ENCODE measurements around the gene MNT.

MNT gene

DNA sequence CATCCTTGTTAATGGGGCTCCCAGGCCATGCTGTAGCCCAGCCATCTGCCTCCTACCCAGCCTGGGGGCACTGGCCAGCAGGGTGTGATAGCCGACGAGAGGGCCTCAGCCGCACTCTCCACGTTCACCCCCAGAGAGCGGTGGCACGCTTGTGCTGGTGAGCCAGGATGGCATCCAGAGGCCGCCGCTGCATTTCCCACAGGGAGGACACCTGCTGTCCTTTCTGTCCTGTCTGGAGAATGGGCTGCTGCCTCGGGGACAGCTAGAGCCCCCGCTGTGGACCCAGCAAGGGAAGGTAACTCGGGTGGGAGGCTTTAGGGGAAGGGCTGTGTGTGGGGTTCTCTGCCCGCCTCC lies 36.1 kb downstream of the MNT start:
- DNase-seq (ENCODE audit: low read depth in 4 of 4, low spot score in 1 of 4): no peak

DNA sequence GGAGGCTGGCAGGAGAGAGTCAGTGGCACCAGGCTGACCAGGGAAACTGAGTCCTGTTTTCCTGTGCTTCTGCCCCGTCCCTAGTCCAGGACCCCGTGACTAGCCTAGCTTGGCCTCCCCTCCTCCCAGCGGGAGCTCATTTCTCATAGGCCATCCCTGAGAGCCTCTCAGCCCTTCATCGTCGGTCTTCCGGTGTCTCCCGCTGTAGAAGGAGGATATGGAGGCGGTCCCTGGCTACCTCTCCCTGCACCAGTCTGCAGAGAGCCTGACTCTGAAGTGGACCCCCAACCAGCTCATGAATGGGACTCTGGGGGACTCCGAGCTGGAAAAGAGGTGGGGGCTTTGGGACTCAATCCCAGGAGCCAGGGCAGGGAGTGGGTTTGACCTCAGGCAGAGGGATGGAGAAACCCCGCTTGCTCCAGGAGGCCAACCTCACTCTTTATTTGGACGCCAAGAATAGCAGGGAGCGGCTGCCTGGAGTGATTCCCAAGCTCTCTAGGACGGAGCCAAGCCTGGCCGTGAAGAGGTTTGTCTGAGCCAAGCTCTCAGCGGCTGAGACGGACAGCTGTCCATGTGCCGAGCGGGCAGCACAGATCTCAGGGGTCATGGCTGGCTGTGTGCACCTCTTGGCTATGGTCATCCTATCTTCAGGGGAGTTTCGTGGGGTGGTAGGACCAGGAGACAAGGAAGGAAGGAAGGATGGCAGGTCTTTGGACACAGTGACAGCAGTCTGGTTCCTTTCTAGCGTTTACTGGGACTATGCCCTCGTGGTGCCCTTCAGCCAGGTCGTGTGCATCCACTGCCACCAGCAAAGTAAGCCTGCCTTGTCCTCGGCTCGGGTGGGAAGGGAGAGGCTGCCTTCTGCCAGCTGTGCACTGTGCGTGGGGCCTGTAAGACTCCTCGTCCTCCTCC lies 36.8 kb downstream of the MNT start:
- DNase-seq (ENCODE audit: low read depth in 4 of 4, low spot score in 1 of 4): no peak

DNA sequence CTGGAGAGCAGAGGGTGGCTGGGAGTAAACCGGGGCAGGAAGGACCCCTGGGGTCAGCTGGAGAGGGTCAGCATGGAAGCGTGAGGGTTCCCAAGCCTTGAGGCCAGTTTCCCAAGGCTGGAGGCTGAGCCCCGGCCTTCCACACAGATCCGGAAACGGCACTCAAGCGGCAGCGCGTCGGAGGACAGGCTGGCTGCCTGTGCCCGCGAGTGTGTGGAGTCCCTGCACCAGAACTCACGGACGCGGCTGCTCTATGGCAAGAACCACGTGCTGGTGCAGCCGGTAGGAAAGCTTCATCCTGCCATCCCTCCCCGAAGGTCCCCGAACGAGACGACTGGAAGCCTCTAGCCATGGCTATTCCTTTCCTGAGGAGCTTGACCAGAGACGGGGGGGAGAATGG lies 37.5 kb downstream of the MNT start:
- no peak for DNase-seq (ENCODE audit: low read depth in 4 of 4, low spot score in 1 of 4)

DNA sequence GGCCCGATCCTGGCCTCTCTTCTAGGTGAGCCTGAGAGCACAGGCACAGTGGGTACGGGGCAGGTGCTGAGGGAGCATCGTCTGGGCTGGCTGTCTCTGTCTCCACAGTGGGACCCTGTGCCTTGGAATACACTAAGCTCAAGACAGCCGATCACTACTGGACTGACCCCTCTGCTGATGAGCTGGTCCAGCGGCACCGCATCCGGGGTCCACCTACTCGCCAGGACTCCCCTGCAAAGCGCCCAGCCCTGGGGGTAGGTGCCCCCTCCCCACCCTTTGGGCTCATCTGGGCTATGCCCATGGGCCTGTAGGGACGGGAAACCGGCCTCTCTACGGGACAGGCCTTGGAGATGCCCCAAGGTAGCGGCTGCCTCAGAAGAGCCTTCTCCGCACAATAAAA lies 38.0 kb downstream of the MNT start:
- DNase-seq (ENCODE audit: low read depth in 4 of 4, low spot score in 1 of 4): no peak

- DNase-seq (ENCODE audit: low read depth in 4 of 4, low spot score in 1 of 4): no peak
Measured at GRCh38 chr17:2362416-2362815, 38.4 kb downstream of the MNT start.

DNA sequence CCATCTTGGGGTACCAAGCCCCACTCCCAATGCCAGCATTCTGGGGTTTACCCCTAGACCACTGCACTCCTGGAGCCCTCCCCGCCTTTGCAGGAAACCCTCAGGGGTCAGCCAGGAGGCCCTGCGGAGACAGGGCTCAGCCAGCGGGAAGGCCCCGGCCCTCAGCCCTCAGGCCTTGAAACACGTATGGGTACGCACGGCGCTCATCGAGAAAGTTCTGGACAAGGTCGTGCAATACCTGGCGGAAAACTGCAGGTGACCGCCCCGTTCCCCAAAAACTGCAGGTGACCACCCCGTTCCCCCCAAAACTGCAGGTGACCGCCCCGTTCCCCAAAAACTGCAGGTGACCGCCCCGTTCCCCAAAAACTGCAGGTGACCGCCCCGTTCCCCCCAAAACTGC lies 38.8 kb downstream of the MNT start:
- no peak for DNase-seq (ENCODE audit: low read depth in 4 of 4, low spot score in 1 of 4)

- no peak for DNase-seq (ENCODE audit: low read depth in 4 of 4, low spot score in 1 of 4)
Measured at GRCh38 chr17:2361010-2361760, 39.7 kb downstream of the MNT start.

DNA sequence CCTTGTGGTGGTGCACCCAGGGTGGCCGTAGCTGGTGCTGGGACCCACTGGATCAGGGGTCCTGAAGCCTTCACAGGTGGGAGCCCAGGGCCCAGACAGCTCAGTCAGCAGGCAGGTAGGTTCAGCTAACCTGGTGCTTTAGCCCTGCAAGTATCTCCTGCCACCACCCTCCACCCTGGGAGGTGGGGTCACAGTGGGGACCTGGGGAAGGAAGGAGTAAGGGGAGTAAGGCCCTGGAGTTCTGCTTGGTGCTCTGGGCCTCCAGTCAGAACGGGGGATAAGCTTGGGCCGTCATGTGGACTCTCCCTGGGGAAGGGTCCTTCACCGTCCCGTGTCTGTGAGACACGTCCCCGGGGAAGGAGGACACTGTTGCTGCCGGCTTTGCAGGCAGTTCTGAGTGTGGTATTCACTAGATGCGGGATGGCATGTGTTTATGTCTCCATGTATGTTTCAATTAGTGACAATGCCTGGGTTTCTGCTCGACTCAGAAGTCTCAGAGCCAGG lies 42.9 kb downstream of the MNT start:
- DNase-seq (ENCODE audit: low read depth in 4 of 4, low spot score in 1 of 4): no peak

GRCh38 chr17:2357237-2357636 lies 43.6 kb downstream of the MNT start:
- DNase-seq (ENCODE audit: low read depth in 4 of 4, low spot score in 1 of 4): no peak

- no peak for DNase-seq (ENCODE audit: low read depth in 4 of 4, low spot score in 1 of 4)
Measured at GRCh38 chr17:2354311-2354710, 46.5 kb downstream of the MNT start.

- DNase-seq (ENCODE audit: low read depth in 4 of 4, low spot score in 1 of 4): no peak
Measured at GRCh38 chr17:2351269-2351668, 49.6 kb downstream of the MNT start.

DNA sequence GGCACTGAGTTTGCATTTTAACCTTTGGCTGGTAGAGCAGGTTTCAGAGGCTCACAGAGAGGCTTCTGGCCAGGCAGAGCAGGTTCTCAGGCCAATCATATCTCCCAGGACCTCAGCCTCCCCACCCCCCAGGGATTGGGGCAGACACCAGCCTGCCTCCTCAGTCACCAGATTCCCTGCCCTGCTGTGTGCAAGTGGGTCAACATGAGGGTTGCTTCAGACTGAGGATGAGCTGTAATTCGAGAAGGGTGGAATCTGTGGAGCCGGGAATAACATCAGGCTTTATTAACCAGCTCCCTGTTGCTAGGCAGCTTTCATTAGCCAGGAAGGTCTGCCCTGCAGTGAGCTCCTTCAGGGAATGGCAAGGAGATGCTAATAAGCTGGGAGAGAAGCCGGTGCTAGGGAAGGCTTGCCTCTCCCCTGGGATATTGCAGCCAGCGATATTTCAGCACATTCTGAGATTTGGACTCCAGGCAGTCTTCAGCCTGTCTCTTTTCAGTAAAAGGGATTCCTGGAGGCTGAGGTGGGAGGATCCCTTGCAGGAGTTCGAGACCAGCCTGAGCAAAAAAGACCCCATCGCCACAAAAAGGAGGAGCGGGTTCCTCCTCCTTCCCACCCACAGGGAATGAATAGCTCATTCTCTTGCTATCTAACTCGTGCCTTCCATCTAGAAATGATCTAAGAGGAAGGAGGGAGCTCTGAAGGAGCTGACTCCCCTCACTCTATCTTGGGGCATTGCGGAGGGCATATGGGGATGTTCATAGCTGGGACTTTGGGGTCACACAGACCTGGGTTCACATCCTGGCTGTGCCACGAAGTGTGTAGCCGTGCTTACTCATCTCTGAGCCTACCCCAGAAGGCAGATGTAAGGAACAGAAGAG lies 52.8 kb downstream of the MNT start:
- DNase-seq (ENCODE audit: low read depth in 4 of 4, low spot score in 1 of 4): no peak

DNA sequence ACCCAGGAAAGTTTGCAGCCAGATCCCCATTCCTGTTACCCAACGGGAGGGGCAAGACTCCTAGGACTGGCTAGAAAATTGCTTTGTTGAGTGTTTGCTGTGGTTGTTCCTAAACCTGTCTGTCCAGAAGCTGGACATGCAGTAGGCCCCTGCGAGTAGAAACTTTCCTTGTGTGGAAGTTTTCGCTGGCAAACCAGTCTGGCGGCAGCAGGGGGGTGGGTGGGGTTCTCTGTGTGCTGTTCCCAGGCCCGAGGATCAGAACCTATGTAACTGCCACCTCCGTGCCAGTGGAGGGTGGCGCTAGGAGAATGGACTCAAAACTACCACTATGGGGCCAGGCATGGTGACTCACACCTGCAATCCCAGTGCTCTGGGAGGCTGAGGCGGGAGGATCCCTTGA lies 54.4 kb downstream of the MNT start:
- no peak for DNase-seq (ENCODE audit: low read depth in 4 of 4, low spot score in 1 of 4)

DNA sequence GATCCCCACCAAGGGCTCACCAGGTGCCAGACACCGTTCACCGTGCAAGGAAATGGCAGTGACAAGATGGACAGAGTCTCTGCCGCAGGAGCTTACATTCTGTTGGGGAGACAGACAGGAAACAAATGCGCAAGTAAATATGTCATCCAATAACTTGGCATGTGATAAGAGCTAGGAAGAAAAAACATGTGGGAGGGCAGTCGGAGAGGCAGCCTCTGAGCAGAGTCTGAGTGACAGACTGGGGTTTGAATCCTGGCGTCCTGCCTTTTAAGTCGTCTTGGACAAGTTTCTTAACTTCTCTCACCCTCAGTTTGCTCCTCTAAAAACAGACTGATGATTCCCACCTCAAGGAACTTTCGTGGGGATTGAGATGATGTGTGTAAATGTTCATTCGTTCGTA lies 56.3 kb downstream of the MNT start:
- DNase-seq (ENCODE audit: low read depth in 4 of 4, low spot score in 1 of 4): no peak

GRCh38 chr17:2343421-2343820 lies 57.4 kb downstream of the MNT start:
- DNase-seq (ENCODE audit: low read depth in 4 of 4, low spot score in 1 of 4): peak in 1 of 4 experiments; percentile 28

- DNase-seq (ENCODE audit: low read depth in 4 of 4, low spot score in 1 of 4): no peak
Measured at GRCh38 chr17:2338315-2338657, 62.6 kb downstream of the MNT start.

DNA sequence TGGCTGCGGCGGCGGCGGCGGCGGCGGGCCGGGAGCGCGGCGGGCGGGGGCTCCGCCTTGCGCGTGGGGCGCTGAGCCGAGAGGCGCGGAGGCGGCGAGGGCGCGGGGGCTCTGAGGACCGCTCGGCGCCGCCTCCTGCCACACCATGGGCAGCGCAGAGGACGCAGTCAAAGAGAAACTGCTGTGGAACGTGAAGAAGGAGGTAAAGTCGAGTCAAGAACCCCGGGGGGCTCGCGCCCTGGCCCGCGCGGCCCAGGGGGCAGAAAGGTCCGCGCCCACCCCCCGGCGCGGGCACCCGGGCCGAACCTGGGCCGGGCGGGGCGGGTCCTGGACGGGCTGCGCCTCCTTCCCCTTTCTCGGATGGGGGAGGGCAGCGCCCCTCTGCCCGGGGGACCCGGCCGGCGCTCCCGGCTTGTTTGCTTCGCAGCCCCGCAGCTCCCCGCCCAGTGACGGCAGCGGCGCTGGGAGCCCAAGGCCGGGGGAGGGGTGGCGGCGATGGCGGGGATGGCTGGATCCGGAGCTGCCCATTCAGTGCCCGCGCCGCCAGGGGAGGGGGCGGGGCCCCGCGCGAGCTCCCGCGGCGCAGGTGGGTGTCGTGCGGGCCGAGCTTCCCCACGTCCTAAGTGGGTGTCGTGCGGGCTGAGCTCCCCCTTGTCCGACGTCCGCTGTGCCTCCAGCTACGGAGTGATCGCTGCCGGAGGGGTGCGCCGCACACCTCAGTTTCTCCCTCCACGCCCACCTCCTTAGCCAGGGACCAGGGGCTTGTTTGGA lies 63.1 kb downstream of the MNT start:
- DNase-seq (ENCODE audit: low read depth in 4 of 4, low spot score in 1 of 4): peak in 3 of 4 experiments; percentile 32 to 57 (median 38)

- peak; percentile 34 to 54 (median 47) for DNase-seq (ENCODE audit: low read depth in 4 of 4, low spot score in 1 of 4)
Measured at GRCh38 chr17:2336852-2337543, 63.9 kb downstream of the MNT start, which contains the start of gene SGSM2. SGSM2 (plus strand) TSS chr17:2337501; CDS start chr17:2337689, 188 bp downstream.

DNA sequence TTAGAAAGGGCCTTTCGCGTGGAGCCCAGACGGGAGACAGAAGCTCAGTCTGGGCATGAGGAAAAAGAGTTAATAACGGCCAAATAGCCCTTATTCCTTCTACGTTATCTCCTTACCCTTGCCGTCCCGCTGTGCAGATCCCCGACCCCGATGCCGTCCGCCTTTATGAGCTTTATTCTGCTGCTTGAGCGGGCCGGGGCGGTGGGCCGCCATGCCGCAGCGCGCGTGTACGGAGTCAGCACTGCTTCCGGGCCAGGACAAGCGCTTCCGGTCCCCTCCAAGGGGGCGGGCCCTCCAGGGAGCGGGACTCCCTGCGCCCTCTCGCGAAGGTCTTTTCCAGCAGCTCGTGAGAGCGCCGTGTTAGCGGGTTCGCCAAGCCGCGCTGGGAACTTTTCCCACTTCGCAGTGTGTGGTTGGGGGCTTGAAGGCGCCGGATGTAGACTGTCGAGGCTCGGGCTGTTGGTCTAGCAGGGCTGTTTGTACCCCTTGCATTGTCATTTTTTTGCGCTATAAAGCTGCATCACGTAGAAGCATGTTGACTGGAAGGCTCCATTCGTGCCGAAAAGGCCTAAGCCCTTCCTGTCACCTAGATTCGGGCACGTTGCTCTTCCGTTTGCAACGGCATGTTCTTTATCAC lies 64.5 kb downstream of the MNT start, which contains the start of gene TSR1:
Gene TSR1 (minus strand): TSS at position 243 of the 637 bp plus-strand sequence. CDS start 30 bp downstream, at position 213.
- DNase-seq (ENCODE audit: low read depth in 4 of 4, low spot score in 1 of 4): peak; percentile 66 to 90 (median 82)
